HEK293 (cell line): ENCODE data around the gene HOXD11.
A peak's percentile ranks its signal among the peaks of the same experiment; 100 is the strongest.

Source experiments
- CTCF ChIA-PET: fragments of 350-600 bp; formaldehyde crosslinking; extraction: SDS; loops from one replicate; lab custom pipeline; 2021; ENCODE audit warnings: antibody characterized with exemption; lab: Yijun Ruan, JAX
- POLR2A ChIA-PET: fragments of 300-600 bp; formaldehyde crosslinking; extraction: SDS; loops from one replicate; lab custom pipeline; 2020; ENCODE audit warnings: antibody characterized with exemption, inconsistent platforms; lab: Yijun Ruan, JAX
- H3K27ac ChIP-seq: fragments of 200-500 bp; sonication (Bioruptor generic); 2 replicates; pipeline ENCODE4 v1.5.1; 2014; ENCODE audit warnings: low read depth, low read length, control low read depth, inconsistent platforms; ENCODE audit errors: extremely low read depth
- H3K36me3 ChIP-seq, 2 experiments: fragments of 200-500 bp in 1 of 2; sonication (Bioruptor generic) in 1 of 2; 1 replicate in 1 of 2; 2 replicates in 1 of 2; pipeline ENCODE4 v1.5.1; 2014 to 2017; ENCODE audit warnings: inconsistent platforms in 2 of 2, low read length in 2 of 2; ENCODE audit not compliant: control insufficient read depth in 2 of 2, insufficient read depth in 1 of 2
- H3K4me1 ChIP-seq: fragments of 200-500 bp; sonication (Bioruptor generic); 2 replicates; pipeline ENCODE4 v1.5.1; 2014; ENCODE audit warnings: mild to moderate bottlenecking, low read length, inconsistent platforms; ENCODE audit not compliant: control insufficient read depth, insufficient read depth
- H3K4me3 ChIP-seq: 2 replicates; pipeline ENCODE4 v1.5.1; 2011; ENCODE audit warnings: low read depth, mild to moderate bottlenecking, control low read depth, low read length, moderate library complexity
- H3K9me3 ChIP-seq: fragments of 200-500 bp; sonication (Bioruptor generic); 2 replicates; pipeline ENCODE4 v1.5.1; 2014; ENCODE audit warnings: low read depth, low read length, inconsistent platforms; ENCODE audit not compliant: control insufficient read depth, insufficient read depth
- GLIS1 ChIP-seq: fragments of 450-650 bp; formaldehyde crosslinking; IDR thresholded peaks from 2 replicates; pipeline ENCODE4 v1.5.1; 2016; ENCODE audit warnings: missing biosample characterization, missing genetic modification characterization
- KLF16 ChIP-seq: fragments of 450-650 bp; formaldehyde crosslinking; IDR thresholded peaks from 2 replicates; pipeline ENCODE4 v1.5.1; 2017; ENCODE audit warnings: missing biosample characterization, missing genetic modification characterization
- ZBTB8A ChIP-seq: fragments of 450-650 bp; formaldehyde crosslinking; IDR thresholded peaks from 2 replicates; pipeline ENCODE4 v1.5.1; 2016; ENCODE audit warnings: missing biosample characterization, missing genetic modification characterization
- ZNF366 ChIP-seq: fragments of 450-650 bp; formaldehyde crosslinking; conservative IDR thresholded peaks from 2 replicates; pipeline ENCODE4 v1.5.1; 2016; ENCODE audit warnings: missing biosample characterization, missing genetic modification characterization
- ZNF501 ChIP-seq: fragments of 450-650 bp; formaldehyde crosslinking; IDR thresholded peaks from 2 replicates; pipeline ENCODE4 v1.5.1; 2016; ENCODE audit warnings: missing biosample characterization, missing genetic modification characterization
- ZNF747 ChIP-seq: fragments of 450-650 bp; formaldehyde crosslinking; IDR thresholded peaks from 2 replicates; pipeline ENCODE4 v1.5.1; 2016; ENCODE audit warnings: missing biosample characterization, missing genetic modification characterization
- ZSCAN18 ChIP-seq: fragments of 450-650 bp; formaldehyde crosslinking; IDR thresholded peaks from 2 replicates; pipeline ENCODE4 v1.5.1; 2016; ENCODE audit warnings: missing biosample characterization, missing genetic modification characterization
- ZXDB ChIP-seq: fragments of 450-650 bp; formaldehyde crosslinking; IDR thresholded peaks from 2 replicates; pipeline ENCODE4 v1.5.1; 2016; ENCODE audit warnings: missing biosample characterization, missing genetic modification characterization
- TF ChIP-seq, protein P1 (sequence below): fragments of 450-650 bp; formaldehyde crosslinking; IDR thresholded peaks from 2 replicates; pipeline ENCODE4 v1.5.1; 2016; ENCODE audit warnings: missing biosample characterization, missing genetic modification characterization
- TF ChIP-seq, protein P2 (sequence below): fragments of 450-650 bp; formaldehyde crosslinking; IDR thresholded peaks from 2 replicates; pipeline ENCODE4 v1.5.1; 2016; ENCODE audit warnings: missing biosample characterization, missing genetic modification characterization

The HOXD11 gene

GRCh38 chr2:176124947-176125771, 18.1 kb downstream of the HOXD11 start:
- Histone ChIP-seq H3K4me3 (no peak overlapping the region), H3K27ac (peak overlapping the region; percentile 22; the same call in 1 of the 2 replicates), H3K9me3 (no peaks in the 10 kb centered on the region), H3K4me1 (no peaks in the 10 kb centered on the region; the same call in 1 of the 2 replicates), H3K36me3 (peaks cover 0 to 49% of the 10 kb centered on the region in 2 experiments; a peak in 1 of 3 replicates)
- CTCF ChIA-PET = interaction anchor here (0.6 to 3.5 kb wide), 5 partner anchors 15 to 1210 kb away, joined by 3 to 51 read pairs (median 19); no protein-coding TSS in a partner anchor
- TF ChIP-seq GLIS1 = peak; percentile 69
- no peak for TF ChIP-seq ZNF501 (tag by site-specific recombination)
- no peak for TF ChIP-seq ZSCAN18 (tag by site-specific recombination)
- TF ChIP-seq ZBTB8A (tag by site-specific recombination) = 0 out of 2 replicates have a peak, but pooled peaks have one; percentile 1
- TF ChIP-seq, protein P1, sequence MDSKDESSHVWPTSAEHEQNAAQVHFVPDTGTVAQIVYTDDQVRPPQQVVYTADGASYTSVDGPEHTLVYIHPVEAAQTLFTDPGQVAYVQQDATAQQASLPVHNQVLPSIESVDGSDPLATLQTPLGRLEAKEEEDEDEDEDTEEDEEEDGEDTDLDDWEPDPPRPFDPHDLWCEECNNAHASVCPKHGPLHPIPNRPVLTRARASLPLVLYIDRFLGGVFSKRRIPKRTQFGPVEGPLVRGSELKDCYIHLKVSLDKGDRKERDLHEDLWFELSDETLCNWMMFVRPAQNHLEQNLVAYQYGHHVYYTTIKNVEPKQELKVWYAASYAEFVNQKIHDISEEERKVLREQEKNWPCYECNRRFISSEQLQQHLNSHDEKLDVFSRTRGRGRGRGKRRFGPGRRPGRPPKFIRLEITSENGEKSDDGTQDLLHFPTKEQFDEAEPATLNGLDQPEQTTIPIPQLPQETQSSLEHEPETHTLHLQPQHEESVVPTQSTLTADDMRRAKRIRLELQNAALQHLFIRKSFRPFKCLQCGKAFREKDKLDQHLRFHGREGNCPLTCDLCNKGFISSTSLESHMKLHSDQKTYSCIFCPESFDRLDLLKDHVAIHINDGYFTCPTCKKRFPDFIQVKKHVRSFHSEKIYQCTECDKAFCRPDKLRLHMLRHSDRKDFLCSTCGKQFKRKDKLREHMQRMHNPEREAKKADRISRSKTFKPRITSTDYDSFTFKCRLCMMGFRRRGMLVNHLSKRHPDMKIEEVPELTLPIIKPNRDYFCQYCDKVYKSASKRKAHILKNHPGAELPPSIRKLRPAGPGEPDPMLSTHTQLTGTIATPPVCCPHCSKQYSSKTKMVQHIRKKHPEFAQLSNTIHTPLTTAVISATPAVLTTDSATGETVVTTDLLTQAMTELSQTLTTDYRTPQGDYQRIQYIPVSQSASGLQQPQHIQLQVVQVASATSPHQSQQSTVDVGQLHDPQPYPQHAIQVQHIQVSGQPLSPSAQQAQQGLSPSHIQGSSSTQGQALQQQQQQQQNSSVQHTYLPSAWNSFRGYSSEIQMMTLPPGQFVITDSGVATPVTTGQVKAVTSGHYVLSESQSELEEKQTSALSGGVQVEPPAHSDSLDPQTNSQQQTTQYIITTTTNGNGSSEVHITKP (tag by site-specific recombination) = peak; percentile 77
- TF ChIP-seq ZNF747 (tag by site-specific recombination) = no peak
- TF ChIP-seq KLF16 (tag by site-specific recombination) = no peak
- TF ChIP-seq, all 188 proteins: peak for 3
- POLR2A ChIA-PET = interaction anchor here (0.5 to 2.1 kb wide), 4 partner anchors 17 to 844 kb away, joined by 3 to 11 read pairs (median 4); no protein-coding TSS in a partner anchor

DNA sequence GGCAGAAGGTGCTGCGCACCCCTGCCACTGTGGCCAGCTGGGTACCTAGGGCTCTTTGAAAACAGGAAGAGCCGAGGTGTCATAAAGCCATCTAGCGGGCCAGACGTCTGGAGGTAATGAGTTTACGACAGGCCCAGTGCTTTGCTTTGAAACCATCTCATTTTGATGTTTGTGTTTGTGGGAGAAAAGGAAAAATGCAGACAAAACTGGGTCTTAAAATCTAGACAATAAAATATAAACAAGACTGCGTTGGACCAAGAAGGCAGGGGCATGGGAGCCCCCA, 18.6 kb downstream of the HOXD11 start:
- Histone ChIP-seq H3K27ac (peak overlapping the region; percentile 22; the same call in 1 of the 2 replicates), H3K9me3 (no peaks in the 10 kb centered on the region), H3K4me3 (no peak overlapping the region), H3K36me3 (peaks cover 0 to 44% of the 10 kb centered on the region in 2 experiments; a peak in 1 of 3 replicates), H3K4me1 (no peaks in the 10 kb centered on the region; the same call in 1 of the 2 replicates)
- ChIA-PET CTCF (interaction anchor here (2.4 to 3.5 kb wide), 4 partner anchors 15 to 529 kb away, joined by 16 to 51 read pairs (median 22); no protein-coding TSS in a partner anchor), POLR2A (interaction anchor here (0.6 to 2.1 kb wide), 3 partner anchors 20 to 843 kb away, joined by 3 to 11 read pairs (median 3); no protein-coding TSS in a partner anchor)
- TF ChIP-seq ZXDB (tag by site-specific recombination) (0 out of 2 replicates have a peak, but pooled peaks have one; percentile 15), ZNF366 (tag by site-specific recombination) (0 out of 2 replicates have a peak, but pooled peaks have one; percentile 11), GLIS1 (no peak), ZSCAN18 (tag by site-specific recombination) (no peak)
- TF ChIP-seq, protein P2, sequence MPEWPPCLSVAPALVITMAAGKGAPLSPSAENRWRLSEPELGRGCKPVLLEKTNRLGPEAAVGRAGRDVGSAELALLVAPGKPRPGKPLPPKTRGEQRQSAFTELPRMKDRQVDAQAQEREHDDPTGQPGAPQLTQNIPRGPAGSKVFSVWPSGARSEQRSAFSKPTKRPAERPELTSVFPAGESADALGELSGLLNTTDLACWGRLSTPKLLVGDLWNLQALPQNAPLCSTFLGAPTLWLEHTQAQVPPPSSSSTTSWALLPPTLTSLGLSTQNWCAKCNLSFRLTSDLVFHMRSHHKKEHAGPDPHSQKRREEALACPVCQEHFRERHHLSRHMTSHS (tag by site-specific recombination) = no peak
